HEK293 (cell line): ENCODE measurements around the gene AGXT2.
"Not testable (repeated sequence)": the region's sequence is repeated elsewhere in the genome, so short reads cannot be mapped to it uniquely, and the experiment has no call there.

Source experiments
- CTCF ChIA-PET: fragments of 350-600 bp; formaldehyde crosslinking; extraction: SDS; loops from one replicate; lab custom pipeline; 2021; ENCODE audit warnings: antibody characterized with exemption; lab: Yijun Ruan, JAX
- POLR2A ChIA-PET: fragments of 300-600 bp; formaldehyde crosslinking; extraction: SDS; loops from one replicate; lab custom pipeline; 2020; ENCODE audit warnings: antibody characterized with exemption, inconsistent platforms; lab: Yijun Ruan, JAX
- H3K27ac ChIP-seq: fragments of 200-500 bp; sonication (Bioruptor generic); 2 replicates; pipeline ENCODE4 v1.5.1; 2014; ENCODE audit warnings: low read depth, low read length, control low read depth, inconsistent platforms; ENCODE audit errors: extremely low read depth
- H3K36me3 ChIP-seq, 2 experiments: fragments of 200-500 bp in 1 of 2; sonication (Bioruptor generic) in 1 of 2; 1 replicate in 1 of 2; 2 replicates in 1 of 2; pipeline ENCODE4 v1.5.1; 2014 to 2017; ENCODE audit warnings: inconsistent platforms in 2 of 2, low read length in 2 of 2; ENCODE audit not compliant: control insufficient read depth in 2 of 2, insufficient read depth in 1 of 2
- H3K4me1 ChIP-seq: fragments of 200-500 bp; sonication (Bioruptor generic); 2 replicates; pipeline ENCODE4 v1.5.1; 2014; ENCODE audit warnings: mild to moderate bottlenecking, low read length, inconsistent platforms; ENCODE audit not compliant: control insufficient read depth, insufficient read depth
- H3K4me3 ChIP-seq: 2 replicates; pipeline ENCODE4 v1.5.1; 2011; ENCODE audit warnings: low read depth, mild to moderate bottlenecking, control low read depth, low read length, moderate library complexity
- H3K9me3 ChIP-seq: fragments of 200-500 bp; sonication (Bioruptor generic); 2 replicates; pipeline ENCODE4 v1.5.1; 2014; ENCODE audit warnings: low read depth, low read length, inconsistent platforms; ENCODE audit not compliant: control insufficient read depth, insufficient read depth
- KLF7 ChIP-seq: fragments of 450-650 bp; formaldehyde crosslinking; IDR thresholded peaks from 2 replicates; pipeline ENCODE4 v1.5.1; 2016; ENCODE audit warnings: missing biosample characterization, missing genetic modification characterization, borderline replicate concordance
- REPIN1 ChIP-seq: fragments of 450-650 bp; formaldehyde crosslinking; IDR thresholded peaks from 2 replicates; pipeline ENCODE4 v1.5.1; 2017; ENCODE audit warnings: missing biosample characterization, missing genetic modification characterization, low read depth
- ZBTB1 ChIP-seq: fragments of 450-650 bp; formaldehyde crosslinking; IDR thresholded peaks from 2 replicates; pipeline ENCODE4 v1.5.1; 2016; ENCODE audit warnings: missing biosample characterization, missing genetic modification characterization
- ZBTB21 ChIP-seq: fragments of 450-650 bp; formaldehyde crosslinking; IDR thresholded peaks from 2 replicates; pipeline ENCODE4 v1.5.1; 2017; ENCODE audit warnings: missing biosample characterization, missing genetic modification characterization
- ZNF112 ChIP-seq: fragments of 450-650 bp; formaldehyde crosslinking; IDR thresholded peaks from 2 replicates; pipeline ENCODE4 v1.5.0; 2017; ENCODE audit warnings: missing biosample characterization, missing genetic modification characterization
- ZNF184 ChIP-seq: fragments of 450-650 bp; IDR thresholded peaks from 2 replicates; pipeline ENCODE4 v1.5.1; 2018; ENCODE audit warnings: missing biosample characterization, mild to moderate bottlenecking, missing genetic modification characterization
- ZNF292 ChIP-seq: fragments of 450-650 bp; formaldehyde crosslinking; IDR thresholded peaks from 2 replicates; pipeline ENCODE4 v1.5.1; 2016; ENCODE audit warnings: low read depth, missing biosample characterization, missing genetic modification characterization, borderline replicate concordance
- ZNF324 ChIP-seq: fragments of 450-650 bp; formaldehyde crosslinking; IDR thresholded peaks from 2 replicates; pipeline ENCODE4 v1.5.1; 2016; ENCODE audit warnings: missing biosample characterization, missing genetic modification characterization
- ZNF341 ChIP-seq: fragments of 450-650 bp; formaldehyde crosslinking; IDR thresholded peaks from 2 replicates; pipeline ENCODE4; 2016; ENCODE audit warnings: low read depth, missing biosample characterization, missing genetic modification characterization
- ZNF354C ChIP-seq: fragments of 450-650 bp; formaldehyde crosslinking; IDR thresholded peaks from 2 replicates; pipeline ENCODE4 v1.5.1; 2016; ENCODE audit warnings: missing biosample characterization, missing genetic modification characterization, low read depth, borderline replicate concordance
- ZNF514 ChIP-seq: fragments of 450-650 bp; formaldehyde crosslinking; IDR thresholded peaks from 2 replicates; pipeline ENCODE4 v1.5.1; 2016; ENCODE audit warnings: missing biosample characterization, missing genetic modification characterization
- ZNF558 ChIP-seq: fragments of 450-650 bp; formaldehyde crosslinking; IDR thresholded peaks from 2 replicates; pipeline ENCODE4 v1.5.1; 2016; ENCODE audit warnings: missing biosample characterization, missing genetic modification characterization
- ZNF837 ChIP-seq: fragments of 450-650 bp; formaldehyde crosslinking; IDR thresholded peaks from 2 replicates; pipeline ENCODE4 v1.5.1; 2016; ENCODE audit warnings: missing biosample characterization, missing genetic modification characterization
- ZXDB ChIP-seq: fragments of 450-650 bp; formaldehyde crosslinking; IDR thresholded peaks from 2 replicates; pipeline ENCODE4 v1.5.1; 2016; ENCODE audit warnings: missing biosample characterization, missing genetic modification characterization
- TF ChIP-seq, protein P1 (sequence below): fragments of 450-650 bp; formaldehyde crosslinking; conservative IDR thresholded peaks from 2 replicates; pipeline ENCODE4 v1.5.1; 2016; ENCODE audit warnings: low read depth, missing biosample characterization, missing genetic modification characterization
- TF ChIP-seq, protein P2 (sequence below): fragments of 450-650 bp; formaldehyde crosslinking; IDR thresholded peaks from 2 replicates; pipeline ENCODE4 v1.5.1; 2016; ENCODE audit warnings: missing biosample characterization, missing genetic modification characterization
- TF ChIP-seq, protein P3 (sequence below): fragments of 450-650 bp; formaldehyde crosslinking; IDR thresholded peaks from 2 replicates; pipeline ENCODE4 v1.5.1; 2016; ENCODE audit warnings: missing biosample characterization, missing genetic modification characterization

AGXT2 gene

DNA sequence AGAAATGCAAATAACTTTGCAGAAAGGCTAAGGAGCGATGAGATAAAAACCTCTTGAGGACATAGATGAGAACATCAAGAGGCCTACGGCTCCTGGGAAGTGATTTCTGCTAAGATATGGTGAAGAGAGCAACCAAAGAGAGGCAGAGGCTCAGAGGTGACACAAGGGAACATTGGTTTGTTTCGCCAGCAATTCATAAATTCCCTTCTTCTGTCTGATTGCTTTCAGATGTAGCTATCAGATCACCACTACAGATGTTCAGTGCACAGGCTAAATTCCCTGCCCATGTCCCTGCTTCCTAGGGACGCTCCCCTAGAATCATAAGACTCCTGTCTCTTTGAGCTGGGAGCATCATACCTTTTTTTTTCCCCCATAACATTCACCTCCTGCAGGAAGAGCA is 11.2 kb downstream of the AGXT2 start:
- Histone ChIP-seq H3K27ac (no peak overlapping the region), H3K36me3 (no peaks in the 10 kb centered on the region), H3K4me3 (no peak overlapping the region), H3K4me1 (no peaks in the 10 kb centered on the region), H3K9me3 (no peaks in the 10 kb centered on the region)
- POLR2A ChIA-PET = no interaction called here
- CTCF ChIA-PET = interaction anchor here (0.7 to 0.9 kb wide), 2 partner anchors 10 to 70 kb away, joined by 3 to 4 read pairs; no protein-coding TSS in a partner anchor
- TF ChIP-seq, protein P1, sequence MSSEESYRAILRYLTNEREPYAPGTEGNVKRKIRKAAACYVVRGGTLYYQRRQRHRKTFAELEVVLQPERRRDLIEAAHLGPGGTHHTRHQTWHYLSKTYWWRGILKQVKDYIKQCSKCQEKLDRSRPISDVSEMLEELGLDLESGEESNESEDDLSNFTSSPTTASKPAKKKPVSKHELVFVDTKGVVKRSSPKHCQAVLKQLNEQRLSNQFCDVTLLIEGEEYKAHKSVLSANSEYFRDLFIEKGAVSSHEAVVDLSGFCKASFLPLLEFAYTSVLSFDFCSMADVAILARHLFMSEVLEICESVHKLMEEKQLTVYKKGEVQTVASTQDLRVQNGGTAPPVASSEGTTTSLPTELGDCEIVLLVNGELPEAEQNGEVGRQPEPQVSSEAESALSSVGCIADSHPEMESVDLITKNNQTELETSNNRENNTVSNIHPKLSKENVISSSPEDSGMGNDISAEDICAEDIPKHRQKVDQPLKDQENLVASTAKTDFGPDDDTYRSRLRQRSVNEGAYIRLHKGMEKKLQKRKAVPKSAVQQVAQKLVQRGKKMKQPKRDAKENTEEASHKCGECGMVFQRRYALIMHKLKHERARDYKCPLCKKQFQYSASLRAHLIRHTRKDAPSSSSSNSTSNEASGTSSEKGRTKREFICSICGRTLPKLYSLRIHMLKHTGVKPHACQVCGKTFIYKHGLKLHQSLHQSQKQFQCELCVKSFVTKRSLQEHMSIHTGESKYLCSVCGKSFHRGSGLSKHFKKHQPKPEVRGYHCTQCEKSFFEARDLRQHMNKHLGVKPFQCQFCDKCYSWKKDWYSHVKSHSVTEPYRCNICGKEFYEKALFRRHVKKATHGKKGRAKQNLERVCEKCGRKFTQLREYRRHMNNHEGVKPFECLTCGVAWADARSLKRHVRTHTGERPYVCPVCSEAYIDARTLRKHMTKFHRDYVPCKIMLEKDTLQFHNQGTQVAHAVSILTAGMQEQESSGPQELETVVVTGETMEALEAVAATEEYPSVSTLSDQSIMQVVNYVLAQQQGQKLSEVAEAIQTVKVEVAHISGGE (tag by site-specific recombination) = no peak
- no peak for TF ChIP-seq REPIN1 (tag by site-specific recombination)
- no peak for TF ChIP-seq KLF7 (tag by site-specific recombination)
- TF ChIP-seq, protein P2, sequence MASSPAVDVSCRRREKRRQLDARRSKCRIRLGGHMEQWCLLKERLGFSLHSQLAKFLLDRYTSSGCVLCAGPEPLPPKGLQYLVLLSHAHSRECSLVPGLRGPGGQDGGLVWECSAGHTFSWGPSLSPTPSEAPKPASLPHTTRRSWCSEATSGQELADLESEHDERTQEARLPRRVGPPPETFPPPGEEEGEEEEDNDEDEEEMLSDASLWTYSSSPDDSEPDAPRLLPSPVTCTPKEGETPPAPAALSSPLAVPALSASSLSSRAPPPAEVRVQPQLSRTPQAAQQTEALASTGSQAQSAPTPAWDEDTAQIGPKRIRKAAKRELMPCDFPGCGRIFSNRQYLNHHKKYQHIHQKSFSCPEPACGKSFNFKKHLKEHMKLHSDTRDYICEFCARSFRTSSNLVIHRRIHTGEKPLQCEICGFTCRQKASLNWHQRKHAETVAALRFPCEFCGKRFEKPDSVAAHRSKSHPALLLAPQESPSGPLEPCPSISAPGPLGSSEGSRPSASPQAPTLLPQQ = no peak
- TF ChIP-seq ZXDB (tag by site-specific recombination) = no peak
- no peak for TF ChIP-seq ZNF184 (tag by site-specific recombination)
- no peak for TF ChIP-seq ZBTB21 (tag by site-specific recombination)
- TF ChIP-seq ZNF354C (tag by site-specific recombination) = no peak

DNA sequence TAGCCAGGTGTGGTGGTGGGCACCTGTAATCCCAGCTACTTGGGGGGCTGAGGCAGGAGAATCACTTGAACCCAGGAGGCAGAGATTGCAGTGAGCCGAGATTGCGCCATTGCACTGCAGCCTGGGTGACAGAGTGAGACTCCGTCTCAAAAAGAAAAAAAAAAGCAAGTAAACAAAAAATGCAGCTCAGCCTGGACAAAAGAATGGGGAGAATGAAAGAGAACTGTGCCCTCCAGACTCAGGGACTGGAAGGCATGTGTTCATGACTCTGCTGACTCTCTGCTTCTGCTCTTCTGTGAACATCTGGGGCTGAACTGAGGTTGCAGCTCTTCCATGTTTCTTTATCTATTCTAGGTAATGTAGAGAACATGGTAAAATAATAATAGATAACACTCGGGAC is 11.8 kb downstream of the AGXT2 start:
- H3K9me3 ChIP-seq, H3K4me1 ChIP-seq, H3K36me3 ChIP-seq, H3K27ac ChIP-seq, POLR2A ChIA-PET, H3K4me3 ChIP-seq: not testable (repeated sequence)
- CTCF ChIA-PET = interaction anchor here (0.7 to 0.9 kb wide), 2 partner anchors 9 to 70 kb away, joined by 3 to 4 read pairs; no protein-coding TSS in a partner anchor

DNA sequence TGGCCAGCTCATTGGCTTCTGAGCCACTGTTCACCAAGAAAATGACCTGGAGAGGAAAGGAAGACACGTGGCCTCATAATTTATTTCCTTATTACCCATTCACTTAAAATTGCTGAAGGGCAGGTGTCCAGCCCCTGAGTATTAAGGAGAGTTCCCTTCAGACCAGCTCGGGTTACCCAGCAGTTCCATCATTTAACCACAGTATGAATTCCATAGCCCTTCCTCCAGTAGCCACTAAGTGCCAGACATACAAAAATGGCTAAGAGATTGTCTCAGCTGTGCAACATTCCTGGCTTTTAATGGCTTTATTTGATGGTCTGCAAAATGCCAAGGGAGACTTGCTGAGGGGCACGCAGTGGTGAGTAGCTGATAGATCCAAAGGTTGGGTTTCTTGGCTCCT is 12.5 kb downstream of the AGXT2 start:
- POLR2A ChIA-PET = no interaction called here
- Histone ChIP-seq H3K27ac (no peak overlapping the region), H3K4me1 (no peaks in the 10 kb centered on the region), H3K36me3 (no peaks in the 10 kb centered on the region), H3K4me3 (no peak overlapping the region), H3K9me3 (no peaks in the 10 kb centered on the region)
- no peak for TF ChIP-seq ZNF112 (tag by site-specific recombination)
- TF ChIP-seq ZNF837 (tag by site-specific recombination) = no peak
- no peak for TF ChIP-seq ZNF558 (tag by site-specific recombination)
- TF ChIP-seq ZNF514 (tag by site-specific recombination) = no peak
- no peak for TF ChIP-seq ZNF324 (tag by site-specific recombination)
- no peak for TF ChIP-seq ZNF341 (tag by site-specific recombination)
- TF ChIP-seq ZBTB1 = no peak
- TF ChIP-seq, protein P3, sequence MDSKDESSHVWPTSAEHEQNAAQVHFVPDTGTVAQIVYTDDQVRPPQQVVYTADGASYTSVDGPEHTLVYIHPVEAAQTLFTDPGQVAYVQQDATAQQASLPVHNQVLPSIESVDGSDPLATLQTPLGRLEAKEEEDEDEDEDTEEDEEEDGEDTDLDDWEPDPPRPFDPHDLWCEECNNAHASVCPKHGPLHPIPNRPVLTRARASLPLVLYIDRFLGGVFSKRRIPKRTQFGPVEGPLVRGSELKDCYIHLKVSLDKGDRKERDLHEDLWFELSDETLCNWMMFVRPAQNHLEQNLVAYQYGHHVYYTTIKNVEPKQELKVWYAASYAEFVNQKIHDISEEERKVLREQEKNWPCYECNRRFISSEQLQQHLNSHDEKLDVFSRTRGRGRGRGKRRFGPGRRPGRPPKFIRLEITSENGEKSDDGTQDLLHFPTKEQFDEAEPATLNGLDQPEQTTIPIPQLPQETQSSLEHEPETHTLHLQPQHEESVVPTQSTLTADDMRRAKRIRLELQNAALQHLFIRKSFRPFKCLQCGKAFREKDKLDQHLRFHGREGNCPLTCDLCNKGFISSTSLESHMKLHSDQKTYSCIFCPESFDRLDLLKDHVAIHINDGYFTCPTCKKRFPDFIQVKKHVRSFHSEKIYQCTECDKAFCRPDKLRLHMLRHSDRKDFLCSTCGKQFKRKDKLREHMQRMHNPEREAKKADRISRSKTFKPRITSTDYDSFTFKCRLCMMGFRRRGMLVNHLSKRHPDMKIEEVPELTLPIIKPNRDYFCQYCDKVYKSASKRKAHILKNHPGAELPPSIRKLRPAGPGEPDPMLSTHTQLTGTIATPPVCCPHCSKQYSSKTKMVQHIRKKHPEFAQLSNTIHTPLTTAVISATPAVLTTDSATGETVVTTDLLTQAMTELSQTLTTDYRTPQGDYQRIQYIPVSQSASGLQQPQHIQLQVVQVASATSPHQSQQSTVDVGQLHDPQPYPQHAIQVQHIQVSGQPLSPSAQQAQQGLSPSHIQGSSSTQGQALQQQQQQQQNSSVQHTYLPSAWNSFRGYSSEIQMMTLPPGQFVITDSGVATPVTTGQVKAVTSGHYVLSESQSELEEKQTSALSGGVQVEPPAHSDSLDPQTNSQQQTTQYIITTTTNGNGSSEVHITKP (tag by site-specific recombination) = no peak
- no peak for TF ChIP-seq ZNF292
- CTCF ChIA-PET = no interaction called here
